B cell (primary cell): ENCODE data around the gene RAI14.
"Not testable (repeated sequence)": the region's sequence is repeated elsewhere in the genome, so short reads cannot be mapped to it uniquely, and the experiment has no call there.

Experiments used
- CTCF ChIP-seq: fragments of 200-600 bp; IDR thresholded peaks from one replicate; pipeline ENCODE4 v1.8.0; 2022; ENCODE audit warnings: antibody characterized with exemption, mild to moderate bottlenecking
- EZH2 ChIP-seq: IDR thresholded peaks from 2 replicates; pipeline ENCODE4 v1.6.1; 2012; ENCODE audit warnings: borderline replicate concordance, low read depth, mild to moderate bottlenecking, moderate library complexity, low read length; ENCODE audit not compliant: insufficient read depth, poor library complexity, severe bottlenecking

GRCh38 chr5:34727166-34727749 lies 71.1 kb downstream of the RAI14 start:
- not testable (repeated sequence) for TF ChIP-seq CTCF, EZH2
